HG02623 (cell line): ENCODE measurements around the gene PSPN.
A peak's percentile ranks its signal among the peaks of the same experiment; 100 is the strongest.
"Not testable (repeated sequence)": the region's sequence is repeated elsewhere in the genome, so short reads cannot be mapped to it uniquely, and the experiment has no call there.

Source experiments
- ATAC-seq: cut with Tn5 transposase; IDR thresholded peaks from one replicate; pipeline ENCODE4 v1.9.1; 2021; ENCODE audit warnings: moderate library complexity; ENCODE audit not compliant: unreplicated experiment

The PSPN gene

DNA sequence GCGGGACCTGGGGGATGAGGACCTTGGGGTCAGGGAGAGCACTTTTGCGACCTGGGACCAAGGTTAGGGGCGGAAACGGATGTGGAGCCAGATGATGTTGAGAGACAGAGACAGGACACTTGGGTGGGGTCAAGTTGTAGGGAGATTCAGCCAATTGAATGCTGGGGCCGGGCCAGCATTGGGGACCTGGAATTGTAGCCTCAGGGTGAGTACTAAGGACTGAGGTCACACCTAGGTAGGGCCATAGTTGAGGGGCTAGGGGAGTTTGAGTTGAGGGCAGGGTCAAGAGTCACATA lies 2.0 kb downstream of the PSPN start:
- ATAC-seq = no peak

DNA sequence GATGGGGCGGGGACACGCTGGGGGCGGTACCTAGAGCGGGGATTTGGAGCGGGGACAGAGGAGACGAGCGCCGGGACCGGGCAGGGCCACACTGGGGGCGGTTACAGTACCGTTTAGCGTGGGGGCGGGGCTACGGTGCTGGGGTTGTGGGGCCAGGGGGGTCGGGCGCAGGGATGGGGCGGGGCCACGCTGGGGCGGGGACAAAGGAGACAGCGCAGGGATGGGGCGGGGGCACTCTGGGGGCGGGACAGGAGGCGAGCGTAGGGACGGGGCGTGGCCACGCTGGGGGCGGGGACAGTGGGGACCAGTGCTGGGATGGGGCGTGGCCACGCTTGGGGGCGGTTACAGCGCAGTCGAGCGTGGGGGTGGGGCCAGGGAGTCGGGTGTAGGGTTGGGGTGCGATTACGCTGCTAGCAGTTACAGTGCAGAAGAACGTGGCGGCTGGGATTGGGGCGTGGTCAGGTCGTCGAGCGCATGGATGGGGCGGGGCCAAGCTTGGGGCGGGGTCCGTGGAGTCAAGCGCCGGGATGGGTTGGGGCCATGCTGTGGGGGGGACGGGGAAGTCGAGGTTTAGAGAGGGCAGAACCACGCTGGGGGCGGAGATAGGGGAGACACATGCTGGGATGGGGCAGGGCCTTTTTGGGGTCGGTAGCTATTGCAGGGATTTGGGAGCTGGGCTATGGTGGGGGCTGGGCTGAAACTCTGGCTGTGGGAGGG lies 2.5 kb downstream of the PSPN start:
- ATAC-seq = peak; percentile 59

DNA sequence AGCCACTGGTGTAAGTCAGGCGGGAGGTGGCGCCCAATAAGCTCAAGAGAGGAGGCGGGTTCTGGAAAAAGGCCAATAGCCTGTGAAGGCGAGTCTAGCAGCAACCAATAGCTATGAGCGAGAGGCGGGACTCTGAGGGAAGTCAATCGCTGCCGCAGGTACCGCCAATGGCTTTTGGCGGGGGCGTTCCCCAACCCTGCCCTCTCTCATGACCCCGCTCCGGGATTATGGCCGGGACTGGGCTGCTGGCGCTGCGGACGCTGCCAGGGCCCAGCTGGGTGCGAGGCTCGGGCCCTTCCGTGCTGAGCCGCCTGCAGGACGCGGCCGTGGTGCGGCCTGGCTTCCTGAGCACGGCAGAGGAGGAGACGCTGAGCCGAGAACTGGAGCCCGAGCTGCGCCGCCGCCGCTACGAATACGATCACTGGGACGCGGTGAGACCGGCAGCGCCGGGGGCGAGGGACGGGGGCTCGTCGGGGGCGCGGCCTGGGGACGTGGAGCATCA lies 3.1 kb downstream of the PSPN start, which contains the start of gene ALKBH7:
TSS of gene ALKBH7 (plus strand) at position 201 of the 502 bp plus-strand sequence. CDS start at position 228, 27 bp downstream.
- peak; percentile 65 for ATAC-seq

DNA sequence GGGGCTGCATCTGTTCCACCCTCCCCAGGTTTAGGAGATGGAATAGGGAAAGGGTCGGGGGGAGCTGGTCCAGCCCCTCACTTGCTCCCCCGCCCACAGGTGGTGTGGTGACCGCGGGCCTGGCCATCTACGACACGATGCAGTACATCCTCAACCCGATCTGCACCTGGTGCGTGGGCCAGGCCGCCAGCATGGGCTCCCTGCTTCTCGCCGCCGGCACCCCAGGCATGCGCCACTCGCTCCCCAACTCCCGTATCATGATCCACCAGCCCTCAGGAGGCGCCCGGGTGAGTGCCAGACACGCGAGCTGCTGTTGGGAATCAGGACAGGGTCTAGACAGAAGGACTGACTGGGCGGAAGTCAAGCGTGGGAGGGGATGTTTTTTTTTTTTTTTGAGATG lies 11.4 kb downstream of the PSPN start:
- ATAC-seq = no peak

DNA sequence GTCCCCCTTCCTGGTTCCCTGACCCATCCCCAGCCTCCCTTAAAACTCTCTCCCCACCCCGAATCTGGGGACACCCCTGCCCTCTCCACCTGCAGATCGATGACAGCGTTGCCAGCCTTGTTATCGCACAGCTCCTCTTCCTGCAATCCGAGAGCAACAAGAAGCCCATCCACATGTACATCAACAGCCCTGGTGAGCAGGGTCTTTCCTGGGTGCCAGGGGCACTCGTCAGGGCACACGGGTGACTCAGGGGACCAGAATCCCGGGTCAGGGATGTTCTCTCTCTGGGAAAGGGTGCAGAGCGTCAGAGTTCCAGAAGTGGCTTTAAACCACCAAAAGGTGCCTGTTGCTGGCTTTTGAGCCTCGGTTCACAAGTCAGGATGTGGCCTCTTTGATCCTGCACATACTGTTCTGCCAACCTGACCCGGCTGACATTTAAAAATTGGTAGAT lies 13.4 kb downstream of the PSPN start:
- no peak for ATAC-seq

DNA sequence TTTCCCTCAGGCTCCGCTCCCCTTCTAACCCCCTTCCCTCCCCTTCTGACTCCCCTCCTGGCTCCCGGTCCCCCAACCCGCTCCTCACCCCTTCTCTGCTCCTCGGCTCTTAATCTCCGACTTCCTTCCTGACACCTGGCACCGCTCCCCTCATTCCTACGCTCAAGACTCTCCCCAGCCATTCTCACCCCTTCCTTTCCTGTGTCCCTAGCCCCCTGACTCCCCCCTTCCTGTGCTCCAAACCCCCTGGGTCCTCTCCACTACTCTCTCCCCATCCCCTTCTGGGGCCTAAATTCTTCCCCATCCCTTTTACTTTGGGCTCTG lies 13.7 kb downstream of the PSPN start:
- ATAC-seq = no peak

DNA sequence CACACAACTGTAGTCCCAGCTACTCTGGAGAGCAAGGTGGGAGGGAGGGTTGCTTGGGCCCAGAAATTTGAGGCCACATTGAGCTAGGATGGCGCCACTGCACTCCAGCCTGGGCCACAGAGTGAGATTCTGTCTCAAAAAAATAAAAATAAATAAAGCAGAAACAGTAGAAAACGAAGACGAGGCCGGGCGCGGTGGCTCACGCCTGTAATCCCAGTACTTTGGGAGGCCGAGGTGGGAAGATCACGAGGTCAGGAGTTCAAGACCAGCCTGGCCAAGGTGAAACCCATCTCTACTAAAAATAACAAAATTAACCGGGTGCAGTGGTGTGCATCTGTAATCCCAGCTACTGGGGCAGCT lies 14.9 kb downstream of the PSPN start:
- not testable (repeated sequence) for ATAC-seq

DNA sequence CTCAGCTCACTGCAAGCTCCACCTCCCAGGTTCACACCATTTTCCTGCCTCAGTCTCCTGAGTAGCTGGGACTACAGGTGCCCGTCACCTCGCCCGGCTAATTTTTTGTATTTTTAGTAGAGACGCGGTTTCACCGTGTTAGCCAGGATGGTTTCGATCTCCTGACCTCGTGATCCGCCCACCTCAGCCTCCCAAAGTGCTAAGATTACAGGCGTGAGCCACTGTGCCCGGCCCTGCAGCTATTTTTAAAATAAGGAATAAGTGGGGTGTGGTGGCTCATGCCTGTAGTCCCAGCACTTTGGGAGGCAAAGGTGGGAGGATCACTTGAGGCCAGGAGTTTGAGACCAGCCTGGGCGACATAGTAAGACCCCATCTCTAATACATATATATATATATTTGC lies 15.3 kb downstream of the PSPN start:
- ATAC-seq = not testable (repeated sequence)

DNA sequence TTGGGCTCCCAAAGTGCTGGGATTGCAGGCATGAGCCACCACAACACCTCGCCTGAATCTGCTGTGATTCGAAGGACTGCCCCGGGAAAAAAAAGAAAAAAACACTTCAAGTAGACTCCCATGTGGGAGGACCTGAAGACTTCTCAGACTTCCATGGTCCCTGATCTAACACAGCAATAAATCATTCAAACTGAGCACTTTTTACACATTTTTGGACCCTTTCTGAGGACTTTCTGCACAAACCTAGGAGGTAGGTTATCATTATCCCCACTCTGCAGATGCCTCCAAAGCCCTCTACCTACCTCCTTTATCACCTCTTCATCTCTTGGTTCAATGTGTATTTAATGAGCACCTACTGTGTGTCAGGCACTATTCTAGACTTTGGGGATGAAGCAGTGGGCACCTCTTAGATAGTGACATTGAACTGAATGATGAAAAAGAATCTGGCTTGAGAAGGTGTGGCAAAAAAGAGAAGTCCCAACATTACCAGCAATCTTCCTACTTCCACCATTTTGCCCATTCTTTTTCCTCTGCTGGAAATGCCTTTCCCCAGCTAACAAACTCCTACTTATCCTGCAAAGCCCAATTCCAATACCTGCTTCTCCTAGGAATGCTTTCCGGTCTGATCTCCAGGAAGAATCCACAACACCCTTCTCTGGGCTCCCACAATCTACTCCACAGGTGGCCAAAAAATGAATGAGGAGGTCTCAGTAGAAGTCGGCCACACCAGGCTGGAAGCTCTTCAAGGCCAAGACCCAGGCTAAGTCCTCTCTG lies 16.0 kb downstream of the PSPN start:
- no peak for ATAC-seq

DNA sequence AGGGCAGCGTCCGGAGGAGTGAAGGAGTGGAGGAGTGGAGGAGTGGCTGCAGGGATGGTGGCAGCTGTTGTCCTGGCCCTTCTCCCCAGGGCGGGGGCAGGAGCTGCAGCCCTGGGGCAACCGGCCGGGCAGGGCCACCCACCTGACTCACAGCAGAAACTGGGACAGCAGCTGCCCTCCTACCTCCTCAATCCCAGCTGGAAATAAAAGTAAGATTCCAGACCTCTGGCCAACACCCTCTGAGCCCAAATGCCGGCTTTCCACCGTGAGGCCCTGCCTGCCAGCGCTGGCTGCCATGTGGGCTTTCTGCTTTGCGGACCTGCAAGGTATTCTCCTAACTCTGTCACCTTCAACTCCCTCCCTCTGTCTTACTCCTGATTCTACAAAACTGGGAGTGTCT lies 17.7 kb downstream of the PSPN start:
- ATAC-seq = no peak

DNA sequence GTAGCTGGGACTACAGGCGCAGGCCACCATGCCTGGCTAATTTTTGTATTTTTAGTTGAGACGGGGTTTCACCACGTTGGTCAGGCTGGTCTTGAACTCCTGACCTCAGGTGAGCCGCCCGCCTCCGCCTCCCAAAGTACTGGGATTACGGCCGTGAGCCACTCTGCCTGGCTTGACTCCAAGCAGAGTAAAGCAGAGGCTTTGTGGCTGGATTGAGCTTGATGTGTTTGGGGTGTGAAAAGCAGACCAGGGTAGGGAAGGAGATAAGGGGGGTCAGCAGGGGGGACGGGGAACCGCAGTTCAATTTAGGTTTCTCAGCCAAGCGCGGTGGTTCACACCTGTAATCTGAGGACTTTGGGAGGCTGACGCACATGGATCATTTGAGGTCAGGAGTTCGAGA lies 18.6 kb downstream of the PSPN start:
- no peak for ATAC-seq

DNA sequence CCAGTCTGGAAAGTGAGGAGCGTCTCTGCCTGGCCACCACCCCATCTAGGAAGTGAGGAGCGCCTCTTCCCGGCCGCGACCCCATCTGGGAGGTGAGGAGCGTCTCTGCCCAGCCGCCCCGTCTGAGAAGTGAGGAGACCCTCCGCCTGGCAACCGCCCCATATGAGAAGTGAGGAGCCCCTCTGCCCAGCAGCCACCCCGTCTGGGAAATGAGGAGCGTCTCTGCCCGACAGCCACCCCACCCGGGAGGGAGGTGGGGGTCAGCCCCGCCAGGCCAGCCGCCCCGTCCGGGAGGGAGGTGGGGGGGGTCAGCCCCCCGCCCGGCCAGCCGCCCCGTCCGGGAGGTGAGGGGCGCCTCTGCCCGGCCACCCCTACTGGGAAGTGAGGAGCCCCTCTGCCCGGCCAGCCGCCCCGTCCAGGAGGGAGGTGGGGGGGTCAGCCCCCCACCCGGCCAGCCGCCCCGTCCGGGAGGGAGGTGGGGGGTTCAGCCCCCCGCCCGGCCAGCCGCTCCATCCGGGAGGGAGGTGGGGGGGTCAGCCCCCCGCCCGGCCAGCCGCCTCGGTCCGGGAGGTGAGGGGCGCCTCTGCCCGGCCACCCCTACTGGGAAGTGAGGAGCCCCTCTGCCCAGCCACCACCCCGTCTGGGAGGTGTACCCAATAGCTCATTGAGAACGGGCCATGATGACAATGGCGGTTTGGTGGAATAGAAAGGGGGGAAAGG lies 20.3 kb downstream of the PSPN start:
- ATAC-seq = not testable (repeated sequence)

DNA sequence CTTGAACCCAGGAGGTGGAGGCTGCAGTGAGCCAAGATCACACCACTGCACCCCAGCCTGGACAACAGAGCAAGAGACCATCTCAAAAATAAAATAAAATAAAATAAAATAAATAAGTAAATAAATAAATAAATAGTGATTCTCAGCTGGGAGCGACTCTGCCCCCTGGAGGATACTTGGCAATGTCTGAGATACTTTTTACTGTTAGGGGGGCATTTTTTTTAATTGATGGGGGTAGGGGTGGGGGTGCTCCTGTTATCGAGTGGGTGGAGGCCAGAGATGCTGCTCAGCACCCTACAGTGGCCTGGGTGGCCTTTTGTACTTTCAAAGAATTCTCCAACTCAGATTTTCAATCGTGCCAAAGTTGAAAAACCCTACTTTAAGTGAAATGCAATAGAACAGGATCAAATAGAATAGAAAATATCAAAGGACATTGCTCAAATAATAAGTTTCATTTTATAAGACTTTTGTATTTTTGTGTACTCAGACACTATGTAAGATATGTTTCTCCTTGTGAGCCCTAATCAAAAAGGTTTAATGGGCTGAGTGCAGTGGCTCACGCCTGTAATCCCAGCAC lies 21.5 kb downstream of the PSPN start:
- ATAC-seq = no peak

DNA sequence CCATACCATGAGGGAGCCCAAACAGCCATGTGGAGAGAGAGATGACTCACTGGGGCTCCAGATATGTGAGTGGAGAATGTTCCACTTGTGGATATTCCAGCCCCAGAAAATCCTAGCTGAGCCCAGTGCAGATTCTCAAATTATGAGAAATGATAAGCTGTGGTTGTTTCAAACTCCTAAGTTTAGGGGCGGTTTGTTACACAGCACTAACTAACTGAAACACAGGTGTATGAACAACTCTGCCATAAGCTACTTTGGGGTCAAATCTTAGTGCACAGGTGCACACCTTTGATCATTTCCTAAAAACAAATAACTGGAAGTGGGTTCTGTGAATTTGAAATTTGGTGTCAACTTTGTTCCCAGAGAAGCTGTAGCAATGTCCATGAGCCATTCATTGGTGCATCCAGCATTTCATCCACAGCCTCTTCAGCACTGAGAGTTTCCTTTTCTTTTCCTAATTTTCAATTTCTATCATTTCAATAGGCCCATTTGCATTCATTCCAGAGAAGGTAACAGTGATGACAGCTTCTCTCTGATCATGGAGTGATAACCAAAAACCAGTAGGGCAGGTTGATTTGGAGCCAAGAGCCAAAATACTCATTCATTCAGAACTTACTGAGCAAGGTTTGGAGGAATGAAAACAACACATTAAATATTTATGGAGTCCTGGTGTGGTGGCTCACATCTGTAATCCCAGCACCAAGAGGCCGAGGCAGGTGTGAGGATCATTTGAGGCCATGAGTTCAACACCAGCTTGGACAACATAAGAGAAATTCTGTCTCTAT lies 23.2 kb downstream of the PSPN start:
- ATAC-seq = no peak

DNA sequence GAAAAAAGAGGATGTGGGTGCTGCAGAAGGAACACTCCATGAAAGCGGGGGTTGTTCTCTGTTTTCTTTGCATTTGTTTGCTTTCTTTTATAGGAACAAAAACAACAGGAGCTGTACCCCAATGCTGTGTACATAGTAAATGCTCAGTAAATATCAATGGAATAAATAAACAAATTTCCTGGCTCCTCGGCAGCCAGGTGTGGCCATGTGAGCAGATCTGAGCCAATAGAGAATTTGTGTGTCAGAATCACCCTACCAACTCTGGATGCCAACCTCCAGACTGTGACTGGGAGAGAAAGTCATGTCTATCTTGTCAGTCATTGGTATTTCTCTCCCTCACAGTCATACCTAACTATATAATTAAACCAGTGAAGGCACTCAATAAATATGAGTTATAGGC lies 25.0 kb downstream of the PSPN start:
- no peak for ATAC-seq

DNA sequence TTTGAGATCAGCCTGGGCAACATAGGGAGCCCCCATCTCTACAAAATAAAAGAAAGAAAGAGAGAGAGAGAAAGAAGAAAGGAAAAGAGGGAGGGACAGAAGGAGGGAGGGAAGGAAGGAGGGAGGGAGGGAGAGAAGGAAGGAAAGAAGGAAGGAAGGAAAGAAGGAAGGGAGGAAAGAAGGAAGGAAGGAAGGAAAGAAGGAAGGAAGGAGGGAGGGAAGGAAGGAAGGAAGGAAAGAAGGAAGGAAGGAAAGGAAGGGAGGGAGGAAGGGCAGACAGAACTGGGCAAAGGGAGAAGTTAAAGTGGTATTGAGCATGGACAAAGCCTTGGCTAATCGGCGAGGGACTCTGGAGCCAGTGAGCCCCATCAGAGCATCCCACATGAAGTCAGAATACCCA lies 26.5 kb downstream of the PSPN start:
- not testable (repeated sequence) for ATAC-seq

DNA sequence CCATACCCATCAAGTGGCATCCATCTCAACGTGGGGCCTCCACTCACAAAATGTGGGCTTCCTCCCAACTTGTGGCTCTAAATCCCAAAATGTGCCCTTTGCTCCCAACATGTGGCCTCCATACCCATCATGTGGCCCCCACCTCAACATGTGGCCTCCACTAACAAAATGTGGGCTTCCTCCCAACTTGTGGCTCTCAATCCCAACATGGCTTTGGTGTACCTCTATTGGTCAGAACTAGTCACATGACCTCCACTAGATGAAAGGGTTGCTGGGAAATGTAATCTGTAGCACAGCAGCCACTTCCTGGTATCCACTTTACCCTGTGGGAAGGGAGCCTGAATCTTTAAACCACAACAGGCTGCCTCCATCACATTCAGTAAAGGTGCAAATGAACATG lies 32.3 kb downstream of the PSPN start:
- no peak for ATAC-seq

DNA sequence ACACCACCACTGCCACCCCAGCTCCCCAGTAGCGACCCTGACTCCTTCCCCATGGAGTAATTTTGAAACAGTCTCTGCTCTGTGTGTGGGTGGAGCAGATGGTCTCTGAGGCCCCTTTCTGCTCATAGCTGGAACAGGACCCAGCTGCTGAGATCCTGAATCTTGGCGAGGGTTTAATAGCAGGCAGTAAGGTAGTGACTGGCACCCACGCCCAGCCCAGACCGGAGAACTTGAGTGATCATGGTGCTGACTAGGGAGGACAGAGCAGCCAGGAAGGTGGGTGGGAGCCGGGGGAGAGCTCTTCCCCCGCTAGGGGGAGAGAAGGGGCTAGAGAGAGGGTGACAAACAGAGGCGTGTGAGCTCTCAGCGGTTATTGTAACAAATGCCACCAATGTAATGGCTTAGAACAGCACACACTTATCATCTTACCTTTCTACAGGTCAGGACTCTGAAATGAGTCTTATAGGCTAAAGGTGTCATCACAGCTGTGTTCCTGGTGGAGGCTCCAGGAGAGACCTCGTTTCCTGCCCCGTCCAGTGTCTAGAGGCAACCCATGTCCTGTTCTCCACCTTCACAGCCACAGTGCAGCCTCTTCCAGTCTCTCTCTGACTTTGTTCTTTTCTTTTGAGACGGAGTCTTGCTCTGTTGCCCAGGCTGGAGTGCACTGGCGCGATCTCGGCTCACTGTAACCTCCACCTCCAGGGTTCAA lies 35.1 kb downstream of the PSPN start:
- no peak for ATAC-seq

DNA sequence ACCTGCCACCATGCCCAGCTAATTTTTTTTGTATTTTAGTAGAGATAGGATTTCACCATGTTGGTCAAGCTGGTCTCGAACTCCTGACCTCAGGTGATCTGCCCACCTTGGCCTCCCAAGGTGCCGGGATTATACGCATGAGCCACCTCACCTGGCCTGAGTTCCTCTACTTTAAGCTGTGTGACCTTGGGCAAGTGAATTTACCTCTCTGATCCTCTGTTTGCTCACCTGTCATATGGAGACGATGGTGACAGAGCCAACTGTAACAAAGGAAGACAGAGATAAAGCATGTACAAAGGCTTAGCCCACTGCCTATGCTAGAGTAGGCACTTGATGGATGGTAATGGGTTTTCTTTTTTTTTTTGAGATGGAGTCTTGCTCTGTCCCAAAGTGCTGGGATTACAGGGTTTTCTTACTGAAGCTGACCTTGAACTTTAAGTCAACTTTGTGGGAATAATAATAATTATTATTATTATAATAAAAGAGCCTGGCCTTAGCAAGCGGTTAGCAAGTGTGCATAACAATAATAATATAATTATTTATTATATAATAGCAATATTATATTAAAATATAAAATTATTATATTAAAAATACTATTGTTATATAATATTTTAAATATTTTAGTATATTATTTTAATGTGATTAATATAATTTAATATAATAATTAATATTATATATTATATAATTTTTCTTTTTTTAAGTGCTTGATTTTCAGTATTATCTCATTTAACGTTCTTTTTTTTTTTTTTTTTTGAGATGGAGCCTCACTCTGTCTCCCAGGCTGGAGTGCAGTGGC lies 41.0 kb downstream of the PSPN start:
- no peak for ATAC-seq
